ENCODE data around the gene PNLDC1.
"Not testable (repeated sequence)": the region's sequence is repeated elsewhere in the genome, so short reads cannot be mapped to it uniquely, and the experiment has no call there.

PNLDC1 gene

GRCh38 chr6:159849851-159850250 is 49.8 kb downstream of the PNLDC1 start:
- not testable (repeated sequence) for DNase-seq (ENCODE audit: low spot score)

GRCh38 chr6:159852877-159853276 is 52.8 kb downstream of the PNLDC1 start:
- peak; percentile 62 for DNase-seq (ENCODE audit: low spot score)

- DNase-seq (ENCODE audit: low spot score), result no peak
Observed at GRCh38 chr6:159853754-159854153, 53.7 kb downstream of the PNLDC1 start.

- no peak for DNase-seq (ENCODE audit: low spot score)
Observed at GRCh38 chr6:159854959-159855358, 54.9 kb downstream of the PNLDC1 start.

- DNase-seq (ENCODE audit: low spot score), result no peak
Observed at GRCh38 chr6:159858259-159858658, 58.2 kb downstream of the PNLDC1 start.

GRCh38 chr6:159860482-159860881 is 60.4 kb downstream of the PNLDC1 start:
- DNase-seq (ENCODE audit: low spot score), result no peak

DNA sequence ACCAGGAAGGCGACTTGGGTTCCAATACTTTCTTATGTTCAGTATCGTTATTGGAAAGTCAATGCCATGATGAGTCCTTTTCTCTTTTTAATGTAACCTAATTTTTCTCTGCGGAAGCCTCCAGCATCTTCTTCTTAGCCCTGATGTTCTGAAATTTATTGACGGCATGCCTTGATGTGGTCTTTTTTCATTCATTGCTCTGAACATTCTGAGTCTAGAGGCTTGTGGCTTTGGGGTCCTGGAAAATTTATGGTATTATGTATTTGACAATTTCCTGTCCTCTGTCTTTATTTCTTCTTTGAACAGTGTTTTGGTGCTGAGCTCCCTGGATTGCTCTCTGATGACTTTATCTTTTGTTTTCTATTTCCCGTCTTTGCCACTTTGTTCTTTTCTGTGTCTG is 62.0 kb downstream of the PNLDC1 start:
- no peak for DNase-seq (ENCODE audit: low spot score)

DNA sequence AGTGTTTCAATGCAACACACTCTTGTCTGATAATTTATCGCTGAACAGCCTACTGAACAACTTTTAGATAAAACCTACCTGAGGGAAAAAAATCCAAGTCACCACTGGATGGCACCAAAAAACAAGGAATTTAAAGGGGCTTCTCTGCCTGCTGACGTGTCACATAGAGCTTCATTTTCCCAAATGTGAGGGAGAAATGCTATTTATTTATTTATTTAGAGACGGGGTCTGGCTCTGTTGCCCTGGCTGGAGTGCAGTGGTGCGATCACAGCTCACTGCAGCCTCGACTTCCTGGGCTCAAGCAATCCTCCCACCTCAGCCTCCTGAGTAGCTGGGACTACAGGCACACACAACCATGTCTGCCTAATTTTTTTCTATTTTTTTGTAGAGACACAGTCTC is 63.3 kb downstream of the PNLDC1 start:
- DNase-seq (ENCODE audit: low spot score), result peak; percentile 62

DNA sequence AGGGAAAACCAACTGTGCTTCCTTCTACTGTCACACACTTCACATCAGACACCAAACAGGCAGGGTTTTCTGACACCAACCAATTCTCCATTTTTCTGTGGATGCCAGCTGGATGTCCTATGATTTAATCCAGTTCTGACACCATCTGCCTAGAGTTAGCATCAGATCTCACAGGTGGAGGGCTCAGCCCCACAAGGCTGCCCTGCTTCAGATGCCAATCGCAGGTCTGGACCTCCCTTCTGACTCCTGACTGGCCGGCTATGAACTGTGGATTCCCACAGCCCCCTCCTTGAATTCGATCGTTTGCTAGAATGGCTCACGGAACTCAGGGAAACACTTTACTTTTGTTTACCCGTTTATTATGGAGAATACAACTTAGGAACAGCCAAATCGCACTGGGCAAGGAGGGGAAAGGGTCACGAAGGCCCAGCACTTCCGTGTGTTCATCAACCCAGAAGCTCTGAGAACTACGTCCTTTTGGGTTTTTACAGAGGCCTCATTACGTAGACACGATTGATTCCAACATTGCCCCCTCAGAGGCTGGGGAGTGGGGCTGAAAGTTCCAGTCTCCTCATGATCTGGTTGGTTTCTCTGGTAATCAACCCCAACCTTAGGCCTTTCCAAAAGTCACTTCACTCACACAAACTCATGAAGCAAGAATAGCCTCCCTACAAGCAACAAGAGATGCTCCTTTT is 65.3 kb downstream of the PNLDC1 start:
- no peak for DNase-seq (ENCODE audit: low spot score)

DNA sequence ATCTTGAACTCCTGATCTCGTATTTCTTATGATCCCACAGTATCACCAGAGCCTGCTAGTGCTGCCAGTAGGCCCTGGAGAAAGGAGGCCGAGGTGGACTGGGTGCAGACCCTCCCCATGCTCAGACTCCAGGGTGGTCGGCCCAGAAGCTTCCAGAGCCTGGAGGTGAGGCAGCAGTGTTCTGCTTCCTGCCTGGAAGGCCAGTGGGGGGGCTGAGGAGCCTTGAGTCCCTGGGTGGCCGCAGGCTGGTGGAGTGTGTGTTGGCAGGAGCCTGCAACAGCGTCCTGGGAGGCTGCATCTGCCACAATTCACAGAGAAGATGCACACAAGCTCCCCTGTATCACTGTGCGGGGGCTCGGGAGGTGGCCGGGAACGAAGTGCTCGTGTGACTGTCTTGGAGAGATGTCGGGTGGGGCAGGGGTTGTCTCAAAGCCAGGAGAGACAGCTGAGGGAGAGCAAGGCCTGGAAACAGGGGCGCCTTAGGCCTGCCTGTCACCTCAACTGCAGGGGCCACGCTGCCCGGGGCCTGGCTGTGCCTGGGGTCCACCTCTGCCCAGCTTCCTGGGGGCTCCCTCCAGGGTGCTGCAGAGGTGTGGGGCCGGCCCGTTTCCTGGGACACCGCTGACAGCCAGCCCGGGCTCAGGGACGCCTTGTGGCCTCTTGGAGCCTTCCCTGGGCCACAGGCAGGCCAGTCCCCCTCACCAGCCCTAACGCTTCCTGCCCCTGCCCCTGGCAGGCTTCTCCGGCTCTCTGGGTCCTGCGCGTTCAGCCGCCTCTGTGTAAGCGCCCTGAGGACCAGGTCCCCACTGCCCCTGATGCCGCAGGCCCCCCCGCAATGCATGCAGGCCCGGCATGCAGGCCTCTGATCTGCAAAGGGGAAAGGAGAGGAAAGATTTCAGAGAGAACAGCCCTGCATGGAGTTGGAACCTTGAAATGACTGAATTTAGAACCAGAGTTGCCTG is 66.5 kb downstream of the PNLDC1 start:
- no peak for DNase-seq (ENCODE audit: low spot score)
